ENCODE data around the gene GRAMD1B. TPM values are rescaled to one million over a fixed set of nuclear protein-coding genes. Genes with fewer than 3 reads are reported as not detected.

The GRAMD1B gene
- total RNA-seq, 3 donors from 2014 or later = 2.0 to 10.2 (median 8.2) TPM

- Histone ChIP-seq H3K4me1 (no peaks in the 10 kb centered on the region), H3K4me3 (no peak overlapping the region), H3K27me3 (no peaks in the 10 kb centered on the region), H3K36me3 (no peaks in the 10 kb centered on the region), H3K9me3 (no peaks in the 10 kb centered on the region), H3K27ac (no peak overlapping the region)
- intact Hi-C loops (cut with DNase I; ENCODE audit: low total_unique reads) = no loop called here
- no peak for DNase-seq (ENCODE audit: low spot score in 2 of 2)
- TF ChIP-seq POLR2AphosphoS5 (IDR thresholded peaks at IDR 0.05) (no peak), POLR2A (IDR thresholded peaks at IDR 0.05) (no peak)
- TF ChIP-seq, protein P1, sequence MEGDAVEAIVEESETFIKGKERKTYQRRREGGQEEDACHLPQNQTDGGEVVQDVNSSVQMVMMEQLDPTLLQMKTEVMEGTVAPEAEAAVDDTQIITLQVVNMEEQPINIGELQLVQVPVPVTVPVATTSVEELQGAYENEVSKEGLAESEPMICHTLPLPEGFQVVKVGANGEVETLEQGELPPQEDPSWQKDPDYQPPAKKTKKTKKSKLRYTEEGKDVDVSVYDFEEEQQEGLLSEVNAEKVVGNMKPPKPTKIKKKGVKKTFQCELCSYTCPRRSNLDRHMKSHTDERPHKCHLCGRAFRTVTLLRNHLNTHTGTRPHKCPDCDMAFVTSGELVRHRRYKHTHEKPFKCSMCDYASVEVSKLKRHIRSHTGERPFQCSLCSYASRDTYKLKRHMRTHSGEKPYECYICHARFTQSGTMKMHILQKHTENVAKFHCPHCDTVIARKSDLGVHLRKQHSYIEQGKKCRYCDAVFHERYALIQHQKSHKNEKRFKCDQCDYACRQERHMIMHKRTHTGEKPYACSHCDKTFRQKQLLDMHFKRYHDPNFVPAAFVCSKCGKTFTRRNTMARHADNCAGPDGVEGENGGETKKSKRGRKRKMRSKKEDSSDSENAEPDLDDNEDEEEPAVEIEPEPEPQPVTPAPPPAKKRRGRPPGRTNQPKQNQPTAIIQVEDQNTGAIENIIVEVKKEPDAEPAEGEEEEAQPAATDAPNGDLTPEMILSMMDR (IDR thresholded peaks at IDR 0.05) = no peak
Observed at GRCh38 chr11:123588864-123589262, 158.8 kb downstream of the GRAMD1B start.

DNA sequence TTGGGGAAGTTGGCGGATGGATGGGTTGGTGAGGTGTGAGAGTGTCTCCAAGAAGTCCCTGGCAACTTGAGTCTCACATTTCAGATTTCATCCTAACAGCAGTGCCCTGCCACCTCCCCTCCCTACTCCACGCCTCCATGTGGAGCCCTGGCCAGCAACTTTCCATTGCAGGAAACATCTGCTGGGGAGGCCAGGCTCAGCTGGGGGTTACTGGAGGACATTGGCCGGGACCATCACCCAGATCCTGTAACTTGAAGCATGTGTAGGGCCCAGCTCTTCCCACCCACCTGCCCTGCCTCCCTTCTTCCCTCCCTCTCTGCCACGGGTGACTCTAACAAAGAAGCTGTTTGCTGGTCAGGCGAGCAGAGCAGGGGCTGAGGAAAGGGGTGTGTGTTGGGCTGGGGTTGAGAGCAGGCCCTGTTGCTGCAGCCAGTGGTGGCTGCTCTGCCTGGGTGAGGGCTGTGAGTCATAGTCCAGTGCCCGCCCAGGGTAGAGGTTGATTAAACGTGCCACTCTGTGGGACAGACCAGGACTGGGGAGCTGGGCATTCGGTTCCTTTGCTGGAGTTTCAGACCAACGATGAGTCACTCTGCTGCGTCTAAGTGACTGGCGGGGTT is 160.3 kb downstream of the GRAMD1B start:
- no peak for DNase-seq (ENCODE audit: low spot score in 2 of 2)
- Histone ChIP-seq H3K4me1 (no peaks in the 10 kb centered on the region), H3K27ac (peak overlapping the region in 1 of 2 donors; percentile 9), H3K36me3 (no peaks in the 10 kb centered on the region), H3K27me3 (no peaks in the 10 kb centered on the region), H3K9me3 (no peaks in the 10 kb centered on the region), H3K4me3 (no peak overlapping the region)
- intact Hi-C loops (cut with DNase I; ENCODE audit: low total_unique reads) = no loop called here
- no peak for TF ChIP-seq POLR2A (IDR thresholded peaks at IDR 0.05)
- no peak for TF ChIP-seq POLR2AphosphoS5 (IDR thresholded peaks at IDR 0.05)
- TF ChIP-seq, protein P1 (IDR thresholded peaks at IDR 0.05) = no peak

- no peak for DNase-seq (ENCODE audit: low spot score in 2 of 2)
- intact Hi-C loops (cut with DNase I; ENCODE audit: low total_unique reads) = no loop called here
- Histone ChIP-seq H3K36me3 (no peaks in the 10 kb centered on the region), H3K27ac (no peak overlapping the region), H3K4me3 (no peak overlapping the region), H3K27me3 (no peaks in the 10 kb centered on the region), H3K9me3 (no peaks in the 10 kb centered on the region), H3K4me1 (no peaks in the 10 kb centered on the region)
- TF ChIP-seq, protein P1 (IDR thresholded peaks at IDR 0.05) = no peak
- TF ChIP-seq POLR2AphosphoS5 (IDR thresholded peaks at IDR 0.05) (no peak), POLR2A (IDR thresholded peaks at IDR 0.05) (no peak)
Observed at GRCh38 chr11:123593570-123593969, 163.5 kb downstream of the GRAMD1B start.

DNA sequence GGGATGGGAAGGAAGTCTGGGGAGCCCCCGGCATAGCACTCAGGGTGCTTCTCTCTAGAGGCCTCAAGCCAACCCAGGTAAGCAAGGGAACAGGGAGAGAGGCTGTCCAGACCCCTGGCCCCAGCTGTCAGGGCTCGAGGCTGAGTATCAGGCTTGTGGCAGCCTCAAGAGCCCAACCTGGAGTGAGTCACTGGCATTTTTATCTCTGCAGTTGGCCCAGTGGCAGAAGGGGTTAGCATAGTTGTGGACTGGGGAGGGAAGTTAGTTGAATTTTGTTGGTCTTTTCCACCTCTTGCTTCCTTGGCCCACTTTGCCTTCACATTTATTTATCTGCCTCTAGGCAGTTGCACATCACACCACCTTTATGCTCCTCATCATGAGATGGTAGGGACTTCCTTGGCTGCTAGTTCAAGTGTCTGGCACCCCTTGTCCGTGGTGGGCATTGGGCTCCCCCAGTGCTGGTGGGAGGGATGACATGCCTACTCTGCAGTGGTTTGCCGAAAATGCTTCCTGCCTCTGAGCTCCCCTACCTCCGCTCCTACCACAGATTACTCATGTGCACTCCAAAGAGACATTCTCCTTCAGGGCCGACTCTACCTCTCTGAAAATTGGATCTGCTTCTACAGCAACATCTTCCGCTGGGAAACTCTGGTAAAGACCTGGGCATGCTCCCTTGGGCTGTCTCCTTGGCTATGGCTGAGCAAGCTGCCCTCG is 164.3 kb downstream of the GRAMD1B start:
- Histone ChIP-seq H3K27ac (no peak overlapping the region), H3K27me3 (no peaks in the 10 kb centered on the region), H3K9me3 (no peaks in the 10 kb centered on the region), H3K4me1 (no peaks in the 10 kb centered on the region), H3K4me3 (no peak overlapping the region), H3K36me3 (no peaks in the 10 kb centered on the region)
- TF ChIP-seq POLR2AphosphoS5 (IDR thresholded peaks at IDR 0.05) (no peak), POLR2A (IDR thresholded peaks at IDR 0.05) (no peak)
- TF ChIP-seq, protein P1 (IDR thresholded peaks at IDR 0.05) = no peak
- DNase-seq (ENCODE audit: low spot score in 2 of 2) = no peak
- intact Hi-C loops (cut with DNase I; ENCODE audit: low total_unique reads) = no loop called here

DNA sequence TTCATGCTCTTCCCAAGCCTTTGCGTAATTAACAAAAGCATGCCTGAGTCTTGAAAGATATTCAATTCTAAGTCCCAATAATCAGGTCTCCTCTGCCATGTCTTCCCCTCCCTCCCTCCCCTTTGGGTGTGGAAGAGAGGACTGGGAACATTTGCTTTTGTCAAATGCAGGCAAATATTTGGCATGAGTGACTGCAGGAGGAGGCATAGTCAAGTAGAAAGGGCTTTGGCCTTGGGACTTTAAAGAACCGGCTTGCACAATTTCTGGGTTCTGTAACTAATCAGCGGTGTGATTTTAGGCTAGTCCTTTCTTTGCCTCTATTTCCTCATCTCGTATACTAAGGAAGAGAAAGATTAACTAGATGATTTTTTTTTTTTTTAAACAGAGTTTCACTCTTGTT is 164.9 kb downstream of the GRAMD1B start:
- Histone ChIP-seq H3K27ac (no peak overlapping the region), H3K27me3 (no peaks in the 10 kb centered on the region), H3K4me1 (no peaks in the 10 kb centered on the region), H3K4me3 (no peak overlapping the region), H3K9me3 (no peaks in the 10 kb centered on the region), H3K36me3 (no peaks in the 10 kb centered on the region)
- intact Hi-C loops (cut with DNase I; ENCODE audit: low total_unique reads) = no loop called here
- DNase-seq (ENCODE audit: low spot score in 2 of 2) = no peak
- TF ChIP-seq, protein P1 (IDR thresholded peaks at IDR 0.05) = no peak
- TF ChIP-seq POLR2A (IDR thresholded peaks at IDR 0.05) = no peak
- no peak for TF ChIP-seq POLR2AphosphoS5 (IDR thresholded peaks at IDR 0.05)

All from breast epithelium (tissue), 4 donors.